T47D (cell line): Measurements from ENCODE around the gene ELOB.

Experiments
- DNase-seq, 2 experiments: peaks; one replicate each; pipeline versions ENCODE4 v3.0.0 to v3.0.0-alpha.2; 2011 to 2012; ENCODE audit warnings: low read depth in 1 of 2, low spot score in 1 of 2
- JUND ChIP-seq: IDR thresholded peaks from 2 replicates; pipeline ENCODE4 v1.6.1; 2012; ENCODE audit warnings: low read depth
- in situ Hi-C: cut with HindIII; loops from 2 replicates; pipeline ENCODE4 v1.10.0; 2016; ENCODE audit warnings: low sequenced_read_pairs, low pct_unique_long_range_greater_than_20kb

The ELOB gene

GRCh38 chr16:2817340-2818271 is 40.5 kb upstream of the ELOB start:
- TF ChIP-seq JUND = no peak
- no peak for DNase-seq
- in situ Hi-C loops = no loop called here

- DNase-seq = no peak
- TF ChIP-seq JUND = no peak
- in situ Hi-C loops = no loop called here
Observed at GRCh38 chr16:2816751-2817339, 39.8 kb upstream of the ELOB start, which contains the start of gene PRSS21. PRSS21 (plus strand) TSS chr16:2817237; CDS start chr16:2817269, 32 bp downstream.

GRCh38 chr16:2815299-2815771 is 38.3 kb upstream of the ELOB start:
- in situ Hi-C loops = no loop called here
- no peak for TF ChIP-seq JUND
- no peak for DNase-seq

GRCh38 chr16:2814551-2815298 is 37.6 kb upstream of the ELOB start:
- in situ Hi-C loops = no loop called here
- DNase-seq = no peak
- no peak for TF ChIP-seq JUND

- TF ChIP-seq JUND = no peak
- no peak for DNase-seq
- in situ Hi-C loops = no loop called here
Observed at GRCh38 chr16:2813771-2814221, 36.7 kb upstream of the ELOB start.

- DNase-seq = no peak
- TF ChIP-seq JUND = no peak
- in situ Hi-C loops = no loop called here
Observed at GRCh38 chr16:2811703-2812471, 34.8 kb upstream of the ELOB start.

- no peak for DNase-seq
- in situ Hi-C loops = no loop called here
- no peak for TF ChIP-seq JUND
Observed at GRCh38 chr16:2810651-2811050, 33.6 kb upstream of the ELOB start.

- DNase-seq = no peak
- TF ChIP-seq JUND = no peak
- in situ Hi-C loops = no loop called here
Observed at GRCh38 chr16:2809149-2809760, 32.2 kb upstream of the ELOB start.

GRCh38 chr16:2808181-2808580 is 31.1 kb upstream of the ELOB start:
- no peak for TF ChIP-seq JUND
- no peak for DNase-seq
- in situ Hi-C loops = no loop called here

- no peak for DNase-seq
- no peak for TF ChIP-seq JUND
- in situ Hi-C loops = no loop called here
Observed at GRCh38 chr16:2806286-2806685, 29.2 kb upstream of the ELOB start.

GRCh38 chr16:2804728-2805127 is 27.6 kb upstream of the ELOB start:
- DNase-seq = no peak
- no peak for TF ChIP-seq JUND

More at GRCh38 chr16:2804728-2805127, 27.6 kb upstream of the ELOB start:
- in situ Hi-C loops = no loop called here
